NCI-H1092 treated with DMSO at 0.1 percent for 48 hours (cell line): Measurements from ENCODE around the gene UFD1.

Experiments used
- DNase-seq: peaks from one replicate; lab custom pipeline; 2025; lab: John Stamatoyannopoulos, UW

UFD1 gene

GRCh38 chr22:19516378-19517170 lies 37.6 kb upstream of the UFD1 start:
- no peak for DNase-seq

- no peak for DNase-seq
Measured at GRCh38 chr22:19515654-19516377, 36.8 kb upstream of the UFD1 start.

GRCh38 chr22:19514831-19515565 lies 36.0 kb upstream of the UFD1 start:
- DNase-seq, result peak; percentile 83

GRCh38 chr22:19513823-19514222 lies 34.8 kb upstream of the UFD1 start:
- DNase-seq, result no peak

- no peak for DNase-seq
Measured at GRCh38 chr22:19510919-19511341, 31.9 kb upstream of the UFD1 start.

- no peak for DNase-seq
Measured at GRCh38 chr22:19509923-19510322, 30.9 kb upstream of the UFD1 start.

GRCh38 chr22:19509191-19509590 lies 30.2 kb upstream of the UFD1 start:
- DNase-seq, result no peak

- no peak for DNase-seq
Measured at GRCh38 chr22:19508024-19508776, 29.2 kb upstream of the UFD1 start.

GRCh38 chr22:19507534-19507861 lies 28.5 kb upstream of the UFD1 start:
- DNase-seq, result no peak

- DNase-seq, result no peak
Measured at GRCh38 chr22:19506212-19506611, 27.2 kb upstream of the UFD1 start.

- no peak for DNase-seq
Measured at GRCh38 chr22:19505735-19506126, 26.7 kb upstream of the UFD1 start.

- DNase-seq, result no peak
Measured at GRCh38 chr22:19504900-19505734, 26.1 kb upstream of the UFD1 start.

- no peak for DNase-seq
Measured at GRCh38 chr22:19503869-19504268, 24.9 kb upstream of the UFD1 start.

GRCh38 chr22:19503367-19503766 lies 24.4 kb upstream of the UFD1 start:
- no peak for DNase-seq

- no peak for DNase-seq
Measured at GRCh38 chr22:19501897-19502447, 23.0 kb upstream of the UFD1 start.

- no peak for DNase-seq
Measured at GRCh38 chr22:19499880-19500242, 20.9 kb upstream of the UFD1 start.

- no peak for DNase-seq
Measured at GRCh38 chr22:19499236-19499879, 20.4 kb upstream of the UFD1 start.

- no peak for DNase-seq
Measured at GRCh38 chr22:19498866-19499190, 19.8 kb upstream of the UFD1 start.

- no peak for DNase-seq
Measured at GRCh38 chr22:19498154-19498865, 19.3 kb upstream of the UFD1 start.

- DNase-seq, result peak; percentile 31
Measured at GRCh38 chr22:19497245-19497644, 18.3 kb upstream of the UFD1 start.
